Measurements from ENCODE around the gene SREK1.
"Not testable (repeated sequence)": the region's sequence is repeated elsewhere in the genome, so short reads cannot be mapped to it uniquely, and the experiment has no call there.

SREK1 gene

GRCh38 chr5:66144074-66144833 lies at the start of gene SREK1:
Gene SREK1, plus strand, starts transcription at chr5:66144300. Its CDS starts 77 bp downstream, at chr5:66144377.
- Histone ChIP-seq H3K4me1 (ENCODE audit: insufficient read depth, low read length) (peaks cover 19% of the 10 kb centered on the region), H3K36me3 (ENCODE audit: insufficient read depth, low read length) (peaks cover 3% of the 10 kb centered on the region), H3K4me3 (ENCODE audit: low read length) (peak within 1 kb of the TSS; percentile 79), H2AFZ (ENCODE audit: low read depth, low read length) (peak within 1 kb of the TSS; percentile 98), H3K27me3 (ENCODE audit: insufficient read depth, low read length) (no peaks in the 10 kb centered on the region), H3K9me3 (ENCODE audit: low read length) (no peaks in the 10 kb centered on the region)

- H3K27me3 ChIP-seq (ENCODE audit: insufficient read depth, low read length) = no peaks in the 10 kb centered on the region
- no peaks in the 10 kb centered on the region for H3K36me3 ChIP-seq (ENCODE audit: insufficient read depth, low read length)
- no peaks in the 10 kb centered on the region for H3K4me1 ChIP-seq (ENCODE audit: insufficient read depth, low read length)
- no peak overlapping the region for H2AFZ ChIP-seq (ENCODE audit: low read depth, low read length)
- no peak overlapping the region for H3K4me3 ChIP-seq (ENCODE audit: low read length)
- H3K9me3 ChIP-seq (ENCODE audit: low read length) = peaks cover 5% of the 10 kb centered on the region
Observed at GRCh38 chr5:66100851-66101250, 43.2 kb upstream of the SREK1 start.

- H3K36me3 ChIP-seq (ENCODE audit: insufficient read depth, low read length) = no peaks in the 10 kb centered on the region
- H2AFZ ChIP-seq (ENCODE audit: low read depth, low read length) = no peak overlapping the region
- no peaks in the 10 kb centered on the region for H3K27me3 ChIP-seq (ENCODE audit: insufficient read depth, low read length)
- peaks cover 2% of the 10 kb centered on the region for H3K9me3 ChIP-seq (ENCODE audit: low read length)
- no peaks in the 10 kb centered on the region for H3K4me1 ChIP-seq (ENCODE audit: insufficient read depth, low read length)
- no peak overlapping the region for H3K4me3 ChIP-seq (ENCODE audit: low read length)
Observed at GRCh38 chr5:66113160-66113559, 30.9 kb upstream of the SREK1 start.

GRCh38 chr5:66118304-66118703 lies 25.8 kb upstream of the SREK1 start:
- Histone ChIP-seq H3K36me3 (ENCODE audit: insufficient read depth, low read length) (no peaks in the 10 kb centered on the region), H3K4me1 (ENCODE audit: insufficient read depth, low read length) (peaks cover 8% of the 10 kb centered on the region), H3K9me3 (ENCODE audit: low read length) (no peaks in the 10 kb centered on the region), H3K4me3 (ENCODE audit: low read length) (no peak overlapping the region), H2AFZ (ENCODE audit: low read depth, low read length) (no peak overlapping the region), H3K27me3 (ENCODE audit: insufficient read depth, low read length) (no peaks in the 10 kb centered on the region)

GRCh38 chr5:66122379-66123034 lies 21.6 kb upstream of the SREK1 start:
- Histone ChIP-seq H3K36me3 (ENCODE audit: insufficient read depth, low read length) (no peaks in the 10 kb centered on the region), H3K4me3 (ENCODE audit: low read length) (no peak overlapping the region), H2AFZ (ENCODE audit: low read depth, low read length) (no peak overlapping the region), H3K27me3 (ENCODE audit: insufficient read depth, low read length) (no peaks in the 10 kb centered on the region), H3K4me1 (ENCODE audit: insufficient read depth, low read length) (peaks cover 8% of the 10 kb centered on the region), H3K9me3 (ENCODE audit: low read length) (no peaks in the 10 kb centered on the region)

GRCh38 chr5:66129144-66129543 lies 15.0 kb upstream of the SREK1 start:
- Histone ChIP-seq H3K4me1 (ENCODE audit: insufficient read depth, low read length) (no peaks in the 10 kb centered on the region), H2AFZ (ENCODE audit: low read depth, low read length) (no peak overlapping the region), H3K27me3 (ENCODE audit: insufficient read depth, low read length) (no peaks in the 10 kb centered on the region), H3K36me3 (ENCODE audit: insufficient read depth, low read length) (no peaks in the 10 kb centered on the region), H3K4me3 (ENCODE audit: low read length) (no peak overlapping the region), H3K9me3 (ENCODE audit: low read length) (no peaks in the 10 kb centered on the region)

GRCh38 chr5:66130493-66130892 lies 13.6 kb upstream of the SREK1 start:
- Histone ChIP-seq H2AFZ (ENCODE audit: low read depth, low read length) (no peak overlapping the region), H3K4me1 (ENCODE audit: insufficient read depth, low read length) (no peaks in the 10 kb centered on the region), H3K9me3 (ENCODE audit: low read length) (no peaks in the 10 kb centered on the region), H3K27me3 (ENCODE audit: insufficient read depth, low read length) (no peaks in the 10 kb centered on the region), H3K4me3 (ENCODE audit: low read length) (no peak overlapping the region), H3K36me3 (ENCODE audit: insufficient read depth, low read length) (no peaks in the 10 kb centered on the region)

- H3K36me3 ChIP-seq (ENCODE audit: insufficient read depth, low read length) = no peaks in the 10 kb centered on the region
- H3K4me1 ChIP-seq (ENCODE audit: insufficient read depth, low read length) = no peaks in the 10 kb centered on the region
- no peaks in the 10 kb centered on the region for H3K27me3 ChIP-seq (ENCODE audit: insufficient read depth, low read length)
- H2AFZ ChIP-seq (ENCODE audit: low read depth, low read length) = no peak overlapping the region
- no peaks in the 10 kb centered on the region for H3K9me3 ChIP-seq (ENCODE audit: low read length)
- no peak overlapping the region for H3K4me3 ChIP-seq (ENCODE audit: low read length)
Observed at GRCh38 chr5:66134407-66134861, 9.7 kb upstream of the SREK1 start.

GRCh38 chr5:66136053-66136452 lies 8.0 kb upstream of the SREK1 start:
- Histone ChIP-seq H2AFZ (ENCODE audit: low read depth, low read length) (no peak overlapping the region), H3K9me3 (ENCODE audit: low read length) (no peaks in the 10 kb centered on the region), H3K4me3 (ENCODE audit: low read length) (no peak overlapping the region), H3K4me1 (ENCODE audit: insufficient read depth, low read length) (no peaks in the 10 kb centered on the region), H3K36me3 (ENCODE audit: insufficient read depth, low read length) (no peaks in the 10 kb centered on the region), H3K27me3 (ENCODE audit: insufficient read depth, low read length) (no peaks in the 10 kb centered on the region)

GRCh38 chr5:66136944-66137343 lies 7.2 kb upstream of the SREK1 start:
- H3K27me3 ChIP-seq (ENCODE audit: insufficient read depth, low read length); H3K4me3 ChIP-seq (ENCODE audit: low read length); H2AFZ ChIP-seq (ENCODE audit: low read depth, low read length); H3K36me3 ChIP-seq (ENCODE audit: insufficient read depth, low read length); H3K4me1 ChIP-seq (ENCODE audit: insufficient read depth, low read length); H3K9me3 ChIP-seq (ENCODE audit: low read length): not testable (repeated sequence)

GRCh38 chr5:66138637-66139317 lies 5.3 kb upstream of the SREK1 start:
- Histone ChIP-seq H3K4me3 (ENCODE audit: low read length) (no peak overlapping the region), H3K4me1 (ENCODE audit: insufficient read depth, low read length) (peaks cover 7% of the 10 kb centered on the region), H3K27me3 (ENCODE audit: insufficient read depth, low read length) (no peaks in the 10 kb centered on the region), H3K36me3 (ENCODE audit: insufficient read depth, low read length) (no peaks in the 10 kb centered on the region), H2AFZ (ENCODE audit: low read depth, low read length) (no peak overlapping the region), H3K9me3 (ENCODE audit: low read length) (no peaks in the 10 kb centered on the region)

- no peaks in the 10 kb centered on the region for H3K9me3 ChIP-seq (ENCODE audit: low read length)
- H3K4me3 ChIP-seq (ENCODE audit: low read length) = no peak overlapping the region
Observed at GRCh38 chr5:66139318-66139712, 4.8 kb upstream of the SREK1 start.

GRCh38 chr5:66142417-66142816 lies 1.7 kb upstream of the SREK1 start:
- Histone ChIP-seq H3K27me3 (ENCODE audit: insufficient read depth, low read length) (no peaks in the 10 kb centered on the region), H2AFZ (ENCODE audit: low read depth, low read length) (no peak overlapping the region), H3K9me3 (ENCODE audit: low read length) (no peaks in the 10 kb centered on the region), H3K36me3 (ENCODE audit: insufficient read depth, low read length) (peaks cover 3% of the 10 kb centered on the region), H3K4me3 (ENCODE audit: low read length) (no peak overlapping the region), H3K4me1 (ENCODE audit: insufficient read depth, low read length) (peaks cover 19% of the 10 kb centered on the region)

More at GRCh38 chr5:66139318-66139712, 4.8 kb upstream of the SREK1 start:
- H3K4me1 ChIP-seq (ENCODE audit: insufficient read depth, low read length) = peaks cover 7% of the 10 kb centered on the region
- no peaks in the 10 kb centered on the region for H3K27me3 ChIP-seq (ENCODE audit: insufficient read depth, low read length)
- no peaks in the 10 kb centered on the region for H3K36me3 ChIP-seq (ENCODE audit: insufficient read depth, low read length)
- no peak overlapping the region for H2AFZ ChIP-seq (ENCODE audit: low read depth, low read length)

Data from neuron (in vitro differentiated cells).